Nucleus accumbens (tissue), 56 donors: ENCODE data around the gene ISLR2.
"Not testable (repeated sequence)": the region's sequence is repeated elsewhere in the genome, so short reads cannot be mapped to it uniquely, and the experiment has no call there.

Source experiments
- DNase-seq, 56 donors: peaks; one replicate each; lab custom pipeline; 2025; lab: John Stamatoyannopoulos, UW

The ISLR2 gene

GRCh38 chr15:74155766-74156417 lies 25.5 kb downstream of the ISLR2 start:
- DNase-seq: no peak

- DNase-seq: peak in 13 of 56 donors; percentile 13 to 59 (median 40)
These were observed 26.5 kb downstream of the ISLR2 start for GRCh38 chr15:74156678-74157411.

- DNase-seq: peak in 18 of 56 donors; percentile 11 to 71 (median 38)
These were observed 27.8 kb downstream of the ISLR2 start for GRCh38 chr15:74157868-74158827.

GRCh38 chr15:74158855-74159650 lies 28.7 kb downstream of the ISLR2 start:
- DNase-seq: no peak

GRCh38 chr15:74159773-74160172 lies 29.4 kb downstream of the ISLR2 start:
- no peak for DNase-seq

GRCh38 chr15:74160390-74160789 lies 30.0 kb downstream of the ISLR2 start:
- DNase-seq: not testable (repeated sequence)

GRCh38 chr15:74162195-74162536 lies 31.8 kb downstream of the ISLR2 start:
- DNase-seq: not testable (repeated sequence)

GRCh38 chr15:74165461-74165860 lies 35.1 kb downstream of the ISLR2 start:
- no peak for DNase-seq

- no peak for DNase-seq
These were observed 37.5 kb downstream of the ISLR2 start for GRCh38 chr15:74167891-74168331.

- no peak for DNase-seq
These were observed 38.3 kb downstream of the ISLR2 start for GRCh38 chr15:74168711-74169126.

- no peak for DNase-seq
These were observed 39.9 kb downstream of the ISLR2 start for GRCh38 chr15:74170071-74170844.

GRCh38 chr15:74170875-74171578 lies 40.6 kb downstream of the ISLR2 start:
- no peak for DNase-seq

- DNase-seq: no peak
These were observed 41.7 kb downstream of the ISLR2 start for GRCh38 chr15:74171965-74172541.

GRCh38 chr15:74172701-74173379 lies 42.5 kb downstream of the ISLR2 start:
- DNase-seq: no peak

GRCh38 chr15:74173380-74174218 lies 43.2 kb downstream of the ISLR2 start, which contains the start of gene ISLR:
TSS of gene ISLR (plus strand) at chr15:74173710. CDS start at chr15:74174859, 1,149 bp downstream.
- DNase-seq: no peak

GRCh38 chr15:74174219-74174957 lies 44.0 kb downstream of the ISLR2 start:
- no peak for DNase-seq
